ENCODE data around the gene POMC. TPM values are rescaled to one million over a fixed set of nuclear protein-coding genes. Genes with fewer than 3 reads are reported as not detected.
"Not testable (repeated sequence)": the region's sequence is repeated elsewhere in the genome, so short reads cannot be mapped to it uniquely, and the experiment has no call there.

Gene POMC
- total RNA-seq, 4 donors from 2014 or later, result 2.6 to 11.4 (median 5.9) TPM

DNA sequence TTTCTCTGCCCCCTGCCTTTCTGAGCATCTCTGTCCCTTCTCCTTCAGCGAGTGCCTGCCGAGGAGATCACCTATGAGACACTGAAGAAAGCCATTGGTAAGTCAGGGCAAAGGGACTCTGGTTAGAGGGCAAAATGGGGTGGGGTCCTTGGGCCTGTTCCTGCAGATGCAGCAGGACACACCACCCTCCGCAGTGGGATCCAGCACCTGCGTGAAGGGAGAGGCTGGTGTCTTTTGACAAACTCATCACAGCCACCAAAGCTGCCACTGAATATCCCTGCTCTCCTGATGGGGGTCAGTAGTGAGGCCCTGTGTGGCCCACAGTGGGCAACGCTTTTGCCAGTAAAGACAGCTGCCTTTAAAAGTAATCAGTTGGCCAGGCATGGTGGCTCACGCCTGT, 18.7 kb downstream of the POMC start:
- Histone ChIP-seq H3K27ac (no peak overlapping the region), H3K4me1 (no peaks in the 10 kb centered on the region), H3K27me3 (no peaks in the 10 kb centered on the region), H3K4me3 (no peak overlapping the region), H3K9me3 (no peaks in the 10 kb centered on the region), H3K36me3 (no peaks in the 10 kb centered on the region)
- 88% methylated on average over 3 of the region's 6 CpGs for WGBS
- TF ChIP-seq POLR2A (IDR thresholded peaks at IDR 0.05) (no peak), POLR2AphosphoS5 (IDR thresholded peaks at IDR 0.05) (no peak), EP300 (IDR thresholded peaks at IDR 0.05) (no peak)
- TF ChIP-seq, protein P1, sequence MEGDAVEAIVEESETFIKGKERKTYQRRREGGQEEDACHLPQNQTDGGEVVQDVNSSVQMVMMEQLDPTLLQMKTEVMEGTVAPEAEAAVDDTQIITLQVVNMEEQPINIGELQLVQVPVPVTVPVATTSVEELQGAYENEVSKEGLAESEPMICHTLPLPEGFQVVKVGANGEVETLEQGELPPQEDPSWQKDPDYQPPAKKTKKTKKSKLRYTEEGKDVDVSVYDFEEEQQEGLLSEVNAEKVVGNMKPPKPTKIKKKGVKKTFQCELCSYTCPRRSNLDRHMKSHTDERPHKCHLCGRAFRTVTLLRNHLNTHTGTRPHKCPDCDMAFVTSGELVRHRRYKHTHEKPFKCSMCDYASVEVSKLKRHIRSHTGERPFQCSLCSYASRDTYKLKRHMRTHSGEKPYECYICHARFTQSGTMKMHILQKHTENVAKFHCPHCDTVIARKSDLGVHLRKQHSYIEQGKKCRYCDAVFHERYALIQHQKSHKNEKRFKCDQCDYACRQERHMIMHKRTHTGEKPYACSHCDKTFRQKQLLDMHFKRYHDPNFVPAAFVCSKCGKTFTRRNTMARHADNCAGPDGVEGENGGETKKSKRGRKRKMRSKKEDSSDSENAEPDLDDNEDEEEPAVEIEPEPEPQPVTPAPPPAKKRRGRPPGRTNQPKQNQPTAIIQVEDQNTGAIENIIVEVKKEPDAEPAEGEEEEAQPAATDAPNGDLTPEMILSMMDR (IDR thresholded peaks at IDR 0.05), result no peak
- DNase-seq (ENCODE audit: low spot score in 2 of 2), result no peak

DNA sequence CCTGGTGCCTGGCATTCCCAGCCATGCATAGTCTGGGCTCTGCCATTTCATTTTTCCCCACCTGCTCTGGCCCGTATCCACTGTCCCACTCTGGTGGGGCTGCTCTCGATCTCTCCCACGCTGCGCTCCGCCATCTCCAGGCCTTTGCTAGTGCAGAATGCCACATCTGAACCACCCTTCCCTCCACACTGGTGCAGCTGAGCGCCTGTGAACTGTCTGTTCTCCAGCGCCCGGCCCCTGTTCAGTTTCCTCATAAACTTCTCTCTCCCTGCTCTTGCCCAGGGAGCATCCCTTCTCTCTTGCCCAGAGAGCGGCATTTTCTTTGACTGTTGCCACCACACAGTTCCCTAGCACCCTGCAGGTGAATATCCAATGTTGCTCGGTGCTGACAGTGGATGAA, 21.5 kb downstream of the POMC start:
- DNase-seq (ENCODE audit: low spot score in 2 of 2), result no peak
- no peaks in the 10 kb centered on the region for H3K36me3 ChIP-seq
- no peak overlapping the region for H3K4me3 ChIP-seq
- no peaks in the 10 kb centered on the region for H3K4me1 ChIP-seq
- no peaks in the 10 kb centered on the region for H3K9me3 ChIP-seq
- 99% methylated on average over 10 of the region's 10 CpGs for WGBS
- H3K27me3 ChIP-seq, result no peaks in the 10 kb centered on the region
- H3K27ac ChIP-seq, result no peak overlapping the region
- TF ChIP-seq POLR2A (IDR thresholded peaks at IDR 0.05) (no peak), EP300 (IDR thresholded peaks at IDR 0.05) (no peak), POLR2AphosphoS5 (IDR thresholded peaks at IDR 0.05) (no peak)
- TF ChIP-seq, protein P1 (IDR thresholded peaks at IDR 0.05), result no peak

DNA sequence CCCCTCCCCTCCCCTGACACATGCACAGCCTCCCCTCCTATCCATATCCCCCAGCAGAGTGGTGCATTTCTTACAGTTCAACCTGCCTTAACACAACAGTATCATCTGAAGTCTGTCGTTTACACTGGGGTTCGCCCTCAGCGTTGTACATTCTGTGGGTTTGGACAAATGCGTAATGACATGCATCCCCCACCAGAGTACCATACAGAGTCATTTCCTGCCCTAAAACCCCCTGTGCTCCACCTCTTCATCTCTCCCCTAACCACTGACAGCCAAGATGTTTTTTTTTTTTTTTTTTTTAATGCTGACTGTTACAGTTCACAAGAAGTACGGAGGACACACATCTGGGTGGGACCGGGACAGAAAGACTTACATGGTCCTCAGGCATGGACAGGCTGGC, 22.6 kb downstream of the POMC start:
- DNase-seq (ENCODE audit: low spot score in 2 of 2), result no peak
- Histone ChIP-seq H3K4me3 (no peak overlapping the region), H3K9me3 (no peaks in the 10 kb centered on the region), H3K36me3 (no peaks in the 10 kb centered on the region), H3K4me1 (no peaks in the 10 kb centered on the region), H3K27me3 (no peaks in the 10 kb centered on the region), H3K27ac (no peak overlapping the region)
- 87% methylated on average over 6 of the region's 6 CpGs for WGBS
- TF ChIP-seq, protein P1 (IDR thresholded peaks at IDR 0.05), result no peak
- TF ChIP-seq POLR2A (IDR thresholded peaks at IDR 0.05), result no peak
- TF ChIP-seq POLR2AphosphoS5 (IDR thresholded peaks at IDR 0.05), result no peak
- TF ChIP-seq EP300 (IDR thresholded peaks at IDR 0.05), result no peak

DNA sequence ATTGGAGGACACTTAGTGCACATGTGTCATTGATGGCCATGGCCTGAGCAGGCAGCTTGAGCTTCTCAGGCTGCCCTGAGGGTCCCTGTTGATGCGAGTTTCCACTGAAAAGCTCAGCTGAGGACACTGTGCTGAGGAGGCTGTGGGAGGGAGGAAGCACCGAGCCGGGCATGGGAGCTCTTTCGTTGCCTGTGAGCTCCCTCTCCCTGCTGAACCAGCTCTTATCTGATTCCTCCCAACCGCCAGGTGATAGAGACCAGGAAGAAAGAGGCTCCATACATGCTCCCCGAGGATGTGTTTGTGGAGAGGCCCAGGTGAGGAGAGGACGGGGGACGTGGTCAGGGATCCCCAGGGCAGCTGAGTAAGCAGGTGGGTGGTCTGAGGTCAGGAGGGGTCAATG, 27.3 kb downstream of the POMC start:
- TF ChIP-seq POLR2AphosphoS5 (IDR thresholded peaks at IDR 0.05), result no peak
- TF ChIP-seq, protein P1 (IDR thresholded peaks at IDR 0.05), result no peak
- TF ChIP-seq POLR2A (IDR thresholded peaks at IDR 0.05), result no peak
- TF ChIP-seq EP300 (IDR thresholded peaks at IDR 0.05), result no peak
- WGBS, result 65% methylated on average over 8 of the region's 8 CpGs
- DNase-seq (ENCODE audit: low spot score in 2 of 2), result no peak
- no peak overlapping the region for H3K4me3 ChIP-seq
- H3K9me3 ChIP-seq, result no peaks in the 10 kb centered on the region
- H3K27ac ChIP-seq, result no peak overlapping the region
- H3K27me3 ChIP-seq, result no peaks in the 10 kb centered on the region
- H3K36me3 ChIP-seq, result no peaks in the 10 kb centered on the region
- no peaks in the 10 kb centered on the region for H3K4me1 ChIP-seq

DNA sequence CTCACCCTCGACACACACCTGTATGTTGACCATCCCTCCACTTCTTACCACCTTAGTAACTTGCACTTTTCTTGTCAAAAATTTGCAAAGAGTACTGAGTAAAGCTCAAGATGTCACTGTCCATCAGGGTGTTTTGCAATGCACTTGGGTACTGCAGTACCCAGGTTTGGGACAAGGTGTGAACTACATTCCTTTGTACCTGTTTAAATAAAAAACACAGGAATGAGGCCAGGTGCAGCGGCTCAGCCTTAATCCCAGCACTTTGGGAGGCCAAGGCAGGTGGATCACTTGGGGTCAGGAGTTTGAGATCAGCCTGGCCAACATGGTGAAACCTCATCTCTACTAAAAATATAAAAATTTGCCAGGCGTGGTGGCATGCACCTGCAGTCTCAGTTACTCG, 27.8 kb downstream of the POMC start:
- not testable (repeated sequence) for H3K4me3 ChIP-seq, H3K4me1 ChIP-seq
- 86% methylated on average over 4 of the region's 4 CpGs for WGBS

DNA sequence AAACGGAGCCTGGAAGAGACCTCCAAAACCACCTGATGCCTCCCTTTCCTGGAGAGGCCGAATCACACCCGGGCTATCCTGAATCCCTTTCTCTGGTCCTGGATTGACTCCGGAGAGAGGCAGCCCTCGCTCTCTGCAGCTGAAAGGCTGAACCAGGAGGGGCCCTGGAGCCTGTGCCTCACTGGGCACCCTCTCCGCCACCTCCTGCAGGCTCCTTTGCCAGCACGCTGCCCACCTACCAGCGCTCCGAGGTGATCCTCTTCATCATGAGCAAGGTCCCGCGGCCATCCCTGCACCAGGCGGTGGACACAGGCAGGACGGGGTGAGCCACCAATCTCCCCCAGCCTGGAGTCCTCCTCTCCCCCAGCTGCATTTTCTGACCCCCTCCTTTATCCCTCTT, 35.7 kb downstream of the POMC start:
- H3K9me3 ChIP-seq, result no peaks in the 10 kb centered on the region
- no peak for DNase-seq (ENCODE audit: low spot score in 2 of 2)
- no peak overlapping the region for H3K4me3 ChIP-seq
- peaks cover 14% of the 10 kb centered on the region for H3K4me1 ChIP-seq
- no peak overlapping the region for H3K27ac ChIP-seq
- WGBS, result 96% methylated on average over 11 of the region's 13 CpGs
- no peaks in the 10 kb centered on the region for H3K36me3 ChIP-seq
- no peak for TF ChIP-seq EP300 (IDR thresholded peaks at IDR 0.05)
- TF ChIP-seq POLR2A (IDR thresholded peaks at IDR 0.05), result no peak
- TF ChIP-seq, protein P1 (IDR thresholded peaks at IDR 0.05), result no peak
- no peak for TF ChIP-seq POLR2AphosphoS5 (IDR thresholded peaks at IDR 0.05)
- H3K27me3 ChIP-seq, result peaks cover 10% of the 10 kb centered on the region

More for the DNA sequence above, 27.8 kb downstream of the POMC start:
- not testable (repeated sequence) for H3K9me3 ChIP-seq; H3K27me3 ChIP-seq; H3K36me3 ChIP-seq; H3K27ac ChIP-seq; DNase-seq (ENCODE audit: low spot score in 2 of 2)
